C4-2B (cell line): Measurements from ENCODE around the gene ZNF727.
"Not testable (repeated sequence)": the region's sequence is repeated elsewhere in the genome, so short reads cannot be mapped to it uniquely, and the experiment has no call there.

Source experiments
- H3K27ac ChIP-seq: fragments of 450-650 bp; 2 replicates; pipeline ENCODE4 v1.5.1; 2017
- ZFX ChIP-seq: fragments of 450-650 bp; IDR thresholded peaks from 2 replicates; pipeline ENCODE4 v1.6.1; 2017
- TF ChIP-seq, protein P1 (sequence below): fragments of 450-650 bp; conservative IDR thresholded peaks from 2 replicates; pipeline ENCODE4 v1.5.1; 2017; ENCODE audit warnings: mild to moderate bottlenecking

The ZNF727 gene

GRCh38 chr7:64045301-64046040, at the start of gene ZNF727:
Gene ZNF727, plus strand, starts transcription at chr7:64045434. Its CDS starts 188 bp downstream, at chr7:64045622.
- TF ChIP-seq, protein P1, sequence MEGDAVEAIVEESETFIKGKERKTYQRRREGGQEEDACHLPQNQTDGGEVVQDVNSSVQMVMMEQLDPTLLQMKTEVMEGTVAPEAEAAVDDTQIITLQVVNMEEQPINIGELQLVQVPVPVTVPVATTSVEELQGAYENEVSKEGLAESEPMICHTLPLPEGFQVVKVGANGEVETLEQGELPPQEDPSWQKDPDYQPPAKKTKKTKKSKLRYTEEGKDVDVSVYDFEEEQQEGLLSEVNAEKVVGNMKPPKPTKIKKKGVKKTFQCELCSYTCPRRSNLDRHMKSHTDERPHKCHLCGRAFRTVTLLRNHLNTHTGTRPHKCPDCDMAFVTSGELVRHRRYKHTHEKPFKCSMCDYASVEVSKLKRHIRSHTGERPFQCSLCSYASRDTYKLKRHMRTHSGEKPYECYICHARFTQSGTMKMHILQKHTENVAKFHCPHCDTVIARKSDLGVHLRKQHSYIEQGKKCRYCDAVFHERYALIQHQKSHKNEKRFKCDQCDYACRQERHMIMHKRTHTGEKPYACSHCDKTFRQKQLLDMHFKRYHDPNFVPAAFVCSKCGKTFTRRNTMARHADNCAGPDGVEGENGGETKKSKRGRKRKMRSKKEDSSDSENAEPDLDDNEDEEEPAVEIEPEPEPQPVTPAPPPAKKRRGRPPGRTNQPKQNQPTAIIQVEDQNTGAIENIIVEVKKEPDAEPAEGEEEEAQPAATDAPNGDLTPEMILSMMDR = no peak
- no peak for TF ChIP-seq ZFX
- H3K27ac ChIP-seq = no peak within 1 kb of the TSS

- no peak within 1 kb of the TSS for H3K27ac ChIP-seq
- TF ChIP-seq, protein P1 = no peak
- no peak for TF ChIP-seq ZFX
Measured at GRCh38 chr7:63998549-63998948, 46.7 kb upstream of the ZNF727 start, which contains the start of gene ZNF722. Gene ZNF722, plus strand, starts transcription at chr7:63998849. Its CDS starts 113 bp downstream, at chr7:63998962.

GRCh38 chr7:64015496-64015895, 29.7 kb upstream of the ZNF727 start:
- H3K27ac ChIP-seq = not testable (repeated sequence)

GRCh38 chr7:64035388-64035787, 9.8 kb upstream of the ZNF727 start:
- H3K27ac ChIP-seq = no peak overlapping the region
- no peak for TF ChIP-seq ZFX
- TF ChIP-seq, protein P1 = no peak

GRCh38 chr7:64037095-64037494, 8.1 kb upstream of the ZNF727 start:
- no peak overlapping the region for H3K27ac ChIP-seq
- TF ChIP-seq, protein P1 = no peak
- no peak for TF ChIP-seq ZFX

DNA sequence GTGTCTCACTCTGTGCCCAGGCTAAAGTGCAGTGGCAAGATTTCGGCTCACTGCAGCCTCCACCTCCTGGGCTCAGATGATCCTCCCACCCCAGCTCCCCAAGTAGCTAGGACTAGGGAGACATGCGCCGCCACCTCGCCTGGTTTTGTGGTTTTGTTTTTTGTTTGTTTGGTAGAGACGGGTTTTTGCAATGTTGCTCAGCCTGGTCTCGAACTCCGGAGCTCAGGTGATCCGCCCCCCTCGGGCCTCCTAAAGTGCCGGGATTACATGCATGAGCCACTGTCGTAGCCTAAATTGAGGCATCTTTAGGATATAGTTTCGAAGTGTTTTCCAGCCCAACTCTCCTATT, 781 bp downstream of the ZNF727 start:
- H3K27ac ChIP-seq = no peak overlapping the region

GRCh38 chr7:64077837-64078698, 32.8 kb downstream of the ZNF727 start:
- not testable (repeated sequence) for H3K27ac ChIP-seq

More for the DNA sequence above, 781 bp downstream of the ZNF727 start:
- TF ChIP-seq, protein P1 = no peak
- no peak for TF ChIP-seq ZFX

DNA sequence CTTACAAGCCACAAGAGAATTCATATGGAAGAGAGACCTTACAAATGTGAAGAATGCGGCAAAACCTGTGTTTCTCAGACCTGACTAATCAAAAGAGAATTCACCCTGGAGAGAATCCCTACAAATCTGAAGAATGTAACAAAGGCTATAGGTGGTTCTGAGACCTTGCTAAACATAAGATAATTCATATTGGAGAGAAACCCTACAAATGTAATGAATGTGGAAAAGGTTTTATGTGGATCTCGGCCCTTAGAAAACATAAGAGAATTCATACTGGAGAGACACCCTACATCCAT, 33.4 kb downstream of the ZNF727 start:
- TF ChIP-seq, protein P1 = no peak
- TF ChIP-seq ZFX = no peak
- H3K27ac ChIP-seq = no peak overlapping the region
